Measurements from ENCODE around the gene DDAH2.

Gene DDAH2

DNA sequence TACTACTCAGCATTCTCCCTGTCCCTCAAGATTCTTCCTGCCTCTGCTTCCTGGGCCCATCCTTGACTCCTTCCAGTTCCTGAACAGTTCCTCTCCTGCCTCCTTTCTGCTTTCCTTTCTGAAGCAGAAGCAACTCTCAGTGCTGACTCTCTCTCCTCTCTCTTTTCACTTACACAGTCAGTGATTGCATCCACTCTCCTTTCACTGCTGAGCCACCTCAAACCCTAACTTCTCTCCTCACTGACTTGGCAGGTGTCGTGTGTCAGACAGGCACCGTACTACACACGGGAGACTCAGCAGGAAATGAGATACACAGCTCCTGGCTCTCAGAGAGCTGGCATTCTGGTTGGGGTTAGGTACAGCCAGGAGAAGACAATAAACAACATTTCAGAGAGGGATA lies 31.5 kb downstream of the DDAH2 start:
- DNase-seq (ENCODE audit: low read depth): no peak
- TF ChIP-seq, protein P1, sequence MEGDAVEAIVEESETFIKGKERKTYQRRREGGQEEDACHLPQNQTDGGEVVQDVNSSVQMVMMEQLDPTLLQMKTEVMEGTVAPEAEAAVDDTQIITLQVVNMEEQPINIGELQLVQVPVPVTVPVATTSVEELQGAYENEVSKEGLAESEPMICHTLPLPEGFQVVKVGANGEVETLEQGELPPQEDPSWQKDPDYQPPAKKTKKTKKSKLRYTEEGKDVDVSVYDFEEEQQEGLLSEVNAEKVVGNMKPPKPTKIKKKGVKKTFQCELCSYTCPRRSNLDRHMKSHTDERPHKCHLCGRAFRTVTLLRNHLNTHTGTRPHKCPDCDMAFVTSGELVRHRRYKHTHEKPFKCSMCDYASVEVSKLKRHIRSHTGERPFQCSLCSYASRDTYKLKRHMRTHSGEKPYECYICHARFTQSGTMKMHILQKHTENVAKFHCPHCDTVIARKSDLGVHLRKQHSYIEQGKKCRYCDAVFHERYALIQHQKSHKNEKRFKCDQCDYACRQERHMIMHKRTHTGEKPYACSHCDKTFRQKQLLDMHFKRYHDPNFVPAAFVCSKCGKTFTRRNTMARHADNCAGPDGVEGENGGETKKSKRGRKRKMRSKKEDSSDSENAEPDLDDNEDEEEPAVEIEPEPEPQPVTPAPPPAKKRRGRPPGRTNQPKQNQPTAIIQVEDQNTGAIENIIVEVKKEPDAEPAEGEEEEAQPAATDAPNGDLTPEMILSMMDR (IDR thresholded peaks at IDR 0.05; ENCODE audit: control insufficient read depth, insufficient read depth, low read depth, low read length, missing control alignments): no peak
- H3K4me3 ChIP-seq (ENCODE audit: control insufficient read depth, low read depth, low read length): no peak overlapping the region

DNA sequence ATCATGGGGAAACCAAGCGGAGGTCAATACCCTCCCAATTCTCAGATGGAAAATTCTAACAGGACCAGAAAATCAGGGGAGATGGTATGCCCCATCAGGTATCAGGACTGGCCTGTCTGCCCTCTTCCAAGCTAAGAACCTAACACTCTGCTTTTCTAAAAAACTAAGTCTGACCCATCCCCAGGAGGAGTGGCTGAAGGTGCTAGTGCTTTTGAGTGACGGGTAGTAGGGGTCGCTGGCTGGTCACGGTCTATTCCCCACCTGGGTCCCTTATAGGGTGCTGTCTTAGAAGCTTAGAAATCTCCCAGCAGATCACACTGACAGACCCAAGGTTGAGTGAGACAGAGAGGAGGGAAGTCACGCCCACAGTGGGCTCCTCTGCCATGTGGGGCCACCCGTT lies 35.6 kb downstream of the DDAH2 start:
- no peak for DNase-seq (ENCODE audit: low read depth)
- H3K4me3 ChIP-seq (ENCODE audit: control insufficient read depth, low read depth, low read length): no peak overlapping the region
- TF ChIP-seq, protein P1 (IDR thresholded peaks at IDR 0.05; ENCODE audit: control insufficient read depth, insufficient read depth, low read depth, low read length, missing control alignments): no peak

DNA sequence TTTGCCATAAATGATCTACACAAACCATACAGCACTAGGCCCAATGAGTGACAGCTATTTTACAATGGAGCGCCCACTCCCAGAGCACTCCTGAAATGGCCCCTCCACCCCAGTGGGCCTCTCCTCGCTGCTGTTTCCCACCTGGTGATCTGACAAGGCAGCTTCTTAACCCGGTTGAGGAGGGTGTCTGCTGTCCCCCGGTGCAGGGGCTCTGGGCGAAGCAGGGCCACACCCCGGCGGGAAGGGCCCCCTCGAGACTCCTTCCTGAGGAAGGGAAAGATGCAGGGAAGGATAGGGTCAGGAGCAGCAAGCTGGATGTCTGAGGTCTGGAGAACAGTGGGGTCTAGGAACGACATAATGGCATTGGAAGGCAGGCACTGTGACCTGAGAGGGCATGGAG lies 36.2 kb downstream of the DDAH2 start:
- TF ChIP-seq, protein P1 (IDR thresholded peaks at IDR 0.05; ENCODE audit: control insufficient read depth, insufficient read depth, low read depth, low read length, missing control alignments): no peak
- no peak overlapping the region for H3K4me3 ChIP-seq (ENCODE audit: control insufficient read depth, low read depth, low read length)

DNA sequence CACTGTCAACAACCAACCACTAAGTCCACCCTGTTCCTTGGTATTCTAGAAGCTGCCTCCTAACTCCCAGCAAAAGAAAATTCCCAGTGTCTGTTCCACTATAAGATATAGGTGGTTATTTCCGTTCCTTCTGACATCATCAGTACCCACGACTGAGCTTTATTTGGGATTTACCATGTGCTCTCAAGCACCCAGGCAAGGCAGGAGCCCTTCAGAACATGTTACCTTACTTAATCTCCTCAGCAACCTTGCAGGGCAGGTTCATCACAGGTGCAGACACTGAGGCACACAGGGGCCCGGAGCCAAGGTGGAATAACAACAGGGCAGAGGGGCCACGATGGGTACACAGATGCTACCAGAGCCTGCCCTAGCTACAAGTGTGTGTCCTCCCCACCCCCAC lies 36.7 kb downstream of the DDAH2 start:
- no peak for DNase-seq (ENCODE audit: low read depth)
- TF ChIP-seq, protein P1 (IDR thresholded peaks at IDR 0.05; ENCODE audit: control insufficient read depth, insufficient read depth, low read depth, low read length, missing control alignments): no peak
- H3K4me3 ChIP-seq (ENCODE audit: control insufficient read depth, low read depth, low read length): no peak overlapping the region

More for the DNA sequence above, 36.2 kb downstream of the DDAH2 start:
- DNase-seq (ENCODE audit: low read depth): no peak

DNA sequence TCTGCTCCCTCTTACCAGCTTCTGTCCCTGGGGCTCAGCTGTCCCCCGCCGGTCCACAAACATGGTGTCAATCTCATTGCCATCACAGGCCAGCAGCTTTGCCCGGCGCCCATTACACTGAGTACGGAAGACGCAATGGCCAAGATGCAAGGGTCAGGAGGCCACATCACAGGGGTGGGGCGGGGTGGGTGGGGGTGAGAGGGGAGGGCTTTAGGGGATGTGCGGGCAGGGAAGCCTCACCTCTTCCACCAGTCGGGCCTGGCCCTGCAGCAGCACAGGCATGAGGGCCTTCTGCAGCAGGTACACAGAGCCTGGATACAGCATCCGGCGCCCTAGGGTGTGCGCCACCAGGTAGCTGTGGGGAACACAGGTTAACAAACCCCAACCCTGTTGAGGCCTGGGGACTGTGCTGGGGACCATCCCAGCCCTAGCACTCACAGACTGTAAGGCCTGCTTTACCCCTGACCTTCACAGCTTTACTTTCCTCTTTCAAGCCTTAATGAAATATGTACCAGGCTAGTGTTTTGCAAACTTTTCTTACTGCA lies 37.5 kb downstream of the DDAH2 start:
- TF ChIP-seq, protein P1 (IDR thresholded peaks at IDR 0.05; ENCODE audit: control insufficient read depth, insufficient read depth, low read depth, low read length, missing control alignments): no peak
- H3K4me3 ChIP-seq (ENCODE audit: control insufficient read depth, low read depth, low read length): no peak overlapping the region
- DNase-seq (ENCODE audit: low read depth): no peak

DNA sequence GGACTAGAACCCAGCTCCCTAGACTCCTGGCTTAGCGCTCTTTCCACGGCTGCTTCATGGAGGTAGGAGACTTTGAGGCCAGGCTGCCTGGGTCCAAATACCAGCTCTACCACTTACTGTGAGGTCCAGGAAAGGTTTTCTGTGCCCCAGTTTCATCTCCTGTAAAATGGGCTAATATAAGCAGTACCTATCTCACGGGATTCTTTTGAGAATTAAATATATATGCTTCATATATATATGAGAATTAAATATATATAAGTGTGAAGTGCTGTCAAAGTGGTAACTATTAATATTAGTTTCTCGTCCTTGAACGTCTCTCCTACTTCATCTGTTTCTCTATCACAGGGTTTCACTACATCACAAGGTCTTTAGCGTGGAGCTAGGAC lies 38.0 kb downstream of the DDAH2 start:
- DNase-seq (ENCODE audit: low read depth): no peak
- H3K4me3 ChIP-seq (ENCODE audit: control insufficient read depth, low read depth, low read length): no peak overlapping the region
- TF ChIP-seq, protein P1 (IDR thresholded peaks at IDR 0.05; ENCODE audit: control insufficient read depth, insufficient read depth, low read depth, low read length, missing control alignments): no peak

Data from AG09309 (cell line).